Measurements from ENCODE around the gene LHX1. TPM values are rescaled to one million over a fixed set of nuclear protein-coding genes. Genes with fewer than 3 reads are reported as not detected.

Gene LHX1
- total RNA-seq, 1 donor from 2014 or later = not detected

DNA sequence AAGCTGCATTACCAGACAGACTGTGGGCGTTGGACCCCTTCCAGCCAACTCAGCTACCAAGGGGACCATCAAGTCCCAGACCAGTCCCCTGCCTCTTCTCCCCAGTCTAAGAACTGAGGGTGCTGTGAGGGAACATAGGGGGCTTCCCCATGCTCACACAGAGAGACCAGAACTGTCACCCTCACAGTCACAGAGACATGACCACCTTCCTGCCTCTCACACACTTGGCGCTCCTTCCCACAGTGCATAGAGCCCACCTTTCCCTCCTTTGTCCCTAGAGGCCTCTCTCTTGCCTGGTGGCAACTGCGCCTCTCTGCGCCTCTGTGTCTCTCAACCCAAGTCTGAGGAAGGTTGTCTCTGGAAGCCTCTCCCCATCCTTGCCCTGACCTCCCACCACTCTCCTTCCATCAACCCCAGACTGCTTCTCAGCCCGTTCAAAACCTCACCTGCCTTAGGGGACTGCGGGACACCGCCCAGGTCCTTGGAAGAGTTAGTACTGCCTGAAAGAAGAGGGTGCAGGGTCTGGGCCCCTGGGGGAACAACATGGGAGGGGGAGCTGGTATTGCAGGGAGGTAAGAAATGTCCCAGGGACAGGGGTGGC lies 6.1 kb upstream of the LHX1 start:
- H3K4me3 ChIP-seq (ENCODE audit: low read depth, low read length) = no peak overlapping the region
- TF ChIP-seq, protein P1, sequence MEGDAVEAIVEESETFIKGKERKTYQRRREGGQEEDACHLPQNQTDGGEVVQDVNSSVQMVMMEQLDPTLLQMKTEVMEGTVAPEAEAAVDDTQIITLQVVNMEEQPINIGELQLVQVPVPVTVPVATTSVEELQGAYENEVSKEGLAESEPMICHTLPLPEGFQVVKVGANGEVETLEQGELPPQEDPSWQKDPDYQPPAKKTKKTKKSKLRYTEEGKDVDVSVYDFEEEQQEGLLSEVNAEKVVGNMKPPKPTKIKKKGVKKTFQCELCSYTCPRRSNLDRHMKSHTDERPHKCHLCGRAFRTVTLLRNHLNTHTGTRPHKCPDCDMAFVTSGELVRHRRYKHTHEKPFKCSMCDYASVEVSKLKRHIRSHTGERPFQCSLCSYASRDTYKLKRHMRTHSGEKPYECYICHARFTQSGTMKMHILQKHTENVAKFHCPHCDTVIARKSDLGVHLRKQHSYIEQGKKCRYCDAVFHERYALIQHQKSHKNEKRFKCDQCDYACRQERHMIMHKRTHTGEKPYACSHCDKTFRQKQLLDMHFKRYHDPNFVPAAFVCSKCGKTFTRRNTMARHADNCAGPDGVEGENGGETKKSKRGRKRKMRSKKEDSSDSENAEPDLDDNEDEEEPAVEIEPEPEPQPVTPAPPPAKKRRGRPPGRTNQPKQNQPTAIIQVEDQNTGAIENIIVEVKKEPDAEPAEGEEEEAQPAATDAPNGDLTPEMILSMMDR (IDR thresholded peaks at IDR 0.05; ENCODE audit: insufficient read depth, low read length, severe bottlenecking) = no peak
- no peaks in the 10 kb centered on the region for H3K36me3 ChIP-seq (ENCODE audit: control insufficient read depth, insufficient read depth, low read length)
- FAIRE-seq (no peak), DNase-seq (ENCODE audit: low read depth) (no peak)
- H3K27me3 ChIP-seq (ENCODE audit: control insufficient read depth, insufficient read depth, low read length) = peaks cover 72% of the 10 kb centered on the region

DNA sequence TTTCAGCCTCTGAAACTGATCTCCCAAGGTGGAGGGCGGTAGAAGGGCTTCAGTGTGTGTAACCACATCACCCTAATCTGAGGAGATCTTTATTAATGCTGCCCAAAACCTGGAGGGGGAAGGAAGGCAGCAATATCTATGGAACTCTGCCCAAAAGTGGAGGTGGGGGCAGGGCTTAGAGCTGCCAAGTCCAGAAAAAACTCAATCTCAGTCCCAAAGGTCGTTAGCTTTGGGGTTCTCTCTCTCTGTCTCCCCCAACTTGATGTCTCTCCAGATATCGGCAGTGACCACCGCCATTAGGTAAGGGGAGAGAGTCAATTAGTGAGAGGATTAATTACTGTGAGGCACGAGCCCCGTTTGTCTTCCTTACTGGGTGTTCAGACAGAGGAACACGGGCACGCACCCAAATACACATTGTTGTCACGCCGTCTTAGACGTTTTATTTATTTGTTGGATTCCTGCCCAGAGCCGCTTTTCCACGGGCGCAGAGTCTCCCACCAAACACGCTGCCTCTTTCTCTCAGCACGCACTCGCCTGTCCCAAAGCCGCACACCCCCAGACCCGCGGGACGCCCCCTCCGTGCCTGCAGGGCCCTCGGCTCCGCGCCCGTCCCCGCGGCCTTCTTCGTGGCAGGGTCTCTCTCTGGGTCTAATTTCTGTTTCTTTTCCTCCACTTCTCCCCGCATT lies 5.4 kb upstream of the LHX1 start:
- FAIRE-seq = no peak
- DNase-seq (ENCODE audit: low read depth) = no peak
- peaks cover 76% of the 10 kb centered on the region for H3K27me3 ChIP-seq (ENCODE audit: control insufficient read depth, insufficient read depth, low read length)
- no peaks in the 10 kb centered on the region for H3K36me3 ChIP-seq (ENCODE audit: control insufficient read depth, insufficient read depth, low read length)
- H3K4me3 ChIP-seq (ENCODE audit: low read depth, low read length) = no peak overlapping the region
- TF ChIP-seq, protein P1 (IDR thresholded peaks at IDR 0.05; ENCODE audit: insufficient read depth, low read length, severe bottlenecking) = no peak

DNA sequence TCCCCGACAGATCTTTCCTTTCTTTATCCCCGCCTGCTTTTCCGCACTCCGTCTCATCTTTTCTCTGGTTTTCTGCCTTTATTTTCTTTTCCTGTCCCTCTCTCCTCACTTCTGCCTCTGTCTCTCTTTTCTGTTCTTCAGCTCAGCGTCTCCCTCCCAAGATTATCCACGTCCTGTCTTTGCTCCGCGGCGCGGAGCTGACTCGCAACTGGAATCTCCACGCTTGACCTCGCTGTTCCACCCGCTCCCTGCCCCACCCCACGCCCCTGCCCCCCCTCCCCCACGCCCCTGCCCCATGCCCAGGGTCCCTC lies 4.9 kb upstream of the LHX1 start:
- Histone ChIP-seq H3K4me3 (ENCODE audit: low read depth, low read length) (no peak overlapping the region), H3K27me3 (ENCODE audit: control insufficient read depth, insufficient read depth, low read length) (peaks cover 80% of the 10 kb centered on the region), H3K36me3 (ENCODE audit: control insufficient read depth, insufficient read depth, low read length) (no peaks in the 10 kb centered on the region)
- TF ChIP-seq, protein P1 (IDR thresholded peaks at IDR 0.05; ENCODE audit: insufficient read depth, low read length, severe bottlenecking) = no peak
- FAIRE-seq (no peak), DNase-seq (ENCODE audit: low read depth) (no peak)

DNA sequence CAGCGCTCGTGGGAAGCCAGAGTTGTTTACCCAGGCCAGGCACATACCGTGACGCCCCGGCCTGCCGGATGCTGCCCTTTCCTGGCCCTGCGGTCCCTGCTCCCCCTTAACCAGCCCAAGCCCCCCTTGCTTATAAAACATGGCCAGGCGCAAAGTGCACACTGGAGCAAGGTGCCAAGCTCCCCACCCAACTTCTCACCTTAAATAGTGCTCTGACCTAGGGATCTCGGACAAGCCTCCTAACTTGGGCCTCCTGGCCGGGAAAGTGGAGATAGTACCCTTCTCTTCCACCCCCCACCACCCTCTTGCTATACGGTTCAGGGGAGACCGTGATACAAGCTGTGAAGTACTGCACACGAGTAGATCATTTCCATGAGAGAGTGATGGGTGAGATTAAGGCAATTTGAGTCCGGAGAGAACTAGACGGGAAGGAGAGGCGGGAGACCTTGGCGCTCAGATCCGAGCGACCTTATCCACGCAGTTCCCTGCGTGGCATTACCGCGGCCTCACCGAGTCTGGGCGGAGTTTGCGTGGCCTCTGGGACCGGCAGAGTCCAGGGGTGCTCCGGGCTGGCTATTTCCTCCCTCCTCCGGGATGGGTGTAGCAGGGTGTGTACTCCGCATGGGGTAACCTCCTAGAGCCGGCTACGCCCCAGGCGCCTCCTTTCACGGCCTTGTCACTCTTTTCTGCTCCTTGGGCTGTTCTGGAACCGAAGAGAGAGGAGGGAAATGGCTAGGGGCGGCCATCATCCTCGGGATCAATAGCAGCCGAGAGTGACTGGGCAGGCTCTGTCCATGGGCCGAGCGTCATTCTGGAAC lies 4.4 kb upstream of the LHX1 start:
- H3K4me3 ChIP-seq (ENCODE audit: low read depth, low read length) = no peak overlapping the region
- TF ChIP-seq, protein P1 (IDR thresholded peaks at IDR 0.05; ENCODE audit: insufficient read depth, low read length, severe bottlenecking) = no peak
- no peaks in the 10 kb centered on the region for H3K36me3 ChIP-seq (ENCODE audit: control insufficient read depth, insufficient read depth, low read length)
- H3K27me3 ChIP-seq (ENCODE audit: control insufficient read depth, insufficient read depth, low read length) = peaks cover 85% of the 10 kb centered on the region
- FAIRE-seq (no peak), DNase-seq (ENCODE audit: low read depth) (no peak)

DNA sequence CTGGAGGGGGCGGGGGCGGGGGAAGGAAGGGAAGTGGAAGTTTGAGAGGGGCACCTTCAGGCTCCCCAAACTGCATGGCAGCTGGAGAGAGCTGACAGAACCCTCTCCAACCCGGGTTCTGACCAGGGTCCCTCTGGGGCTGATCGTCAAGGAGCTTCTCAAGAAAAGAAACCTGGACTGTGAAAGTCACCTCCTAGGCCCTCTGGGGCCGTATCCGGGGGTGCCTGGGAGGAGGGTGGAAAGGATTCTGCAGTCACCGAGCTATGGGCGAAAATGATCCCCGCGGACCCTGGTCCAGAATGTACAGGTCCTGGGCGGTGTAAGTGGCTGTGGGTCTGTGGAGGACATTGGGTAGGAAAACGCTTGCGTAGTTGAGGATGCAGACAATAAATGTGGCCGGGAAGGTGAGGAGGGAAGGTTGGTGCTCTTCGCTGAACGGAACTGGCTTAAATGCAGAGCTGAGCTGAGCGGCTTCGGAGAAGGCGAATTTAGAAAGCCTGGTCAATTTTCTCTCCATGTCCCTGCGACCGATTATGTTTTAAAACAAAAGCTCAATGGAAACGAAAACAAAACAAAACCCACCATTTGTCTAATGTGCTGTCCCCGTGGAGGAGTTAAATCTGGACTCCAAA lies 3.6 kb upstream of the LHX1 start:
- Histone ChIP-seq H3K4me3 (ENCODE audit: low read depth, low read length) (no peak overlapping the region), H3K36me3 (ENCODE audit: control insufficient read depth, insufficient read depth, low read length) (no peaks in the 10 kb centered on the region), H3K27me3 (ENCODE audit: control insufficient read depth, insufficient read depth, low read length) (peaks cover 91% of the 10 kb centered on the region)
- FAIRE-seq = no peak
- no peak for DNase-seq (ENCODE audit: low read depth)
- TF ChIP-seq, protein P1 (IDR thresholded peaks at IDR 0.05; ENCODE audit: insufficient read depth, low read length, severe bottlenecking) = no peak

Data from bronchial epithelial cell (primary cell).